GM18868 (cell line): ENCODE data around the gene HK1.
"Not testable (repeated sequence)": the region's sequence is repeated elsewhere in the genome, so short reads cannot be mapped to it uniquely, and the experiment has no call there.

ENCODE experiments used
- ATAC-seq: cut with Tn5 transposase; IDR thresholded peaks from one replicate; pipeline ENCODE4 v1.9.1; 2021; ENCODE audit warnings: mild to moderate bottlenecking, moderate library complexity; ENCODE audit not compliant: unreplicated experiment

Gene HK1

DNA sequence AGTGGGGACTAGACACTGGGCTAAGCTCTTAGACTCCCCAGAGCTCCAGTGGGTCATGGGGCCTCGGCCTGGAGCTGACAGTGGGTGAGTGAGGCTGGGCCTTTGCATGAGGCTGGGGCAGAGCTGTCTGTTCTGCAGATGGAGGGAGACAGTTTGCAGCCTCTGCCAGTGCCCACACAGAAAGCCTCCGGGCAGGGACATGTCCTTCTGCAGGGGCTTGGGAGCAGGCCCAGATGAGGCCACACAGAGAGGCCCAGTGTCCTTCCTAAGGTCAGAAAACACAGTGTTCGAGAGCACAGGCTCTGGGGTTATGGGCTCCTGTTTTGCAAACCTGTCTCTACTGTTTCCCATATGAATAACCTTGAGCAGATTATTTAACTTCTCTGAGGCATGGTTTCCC lies 25.1 kb upstream of the HK1 start:
- no peak for ATAC-seq

DNA sequence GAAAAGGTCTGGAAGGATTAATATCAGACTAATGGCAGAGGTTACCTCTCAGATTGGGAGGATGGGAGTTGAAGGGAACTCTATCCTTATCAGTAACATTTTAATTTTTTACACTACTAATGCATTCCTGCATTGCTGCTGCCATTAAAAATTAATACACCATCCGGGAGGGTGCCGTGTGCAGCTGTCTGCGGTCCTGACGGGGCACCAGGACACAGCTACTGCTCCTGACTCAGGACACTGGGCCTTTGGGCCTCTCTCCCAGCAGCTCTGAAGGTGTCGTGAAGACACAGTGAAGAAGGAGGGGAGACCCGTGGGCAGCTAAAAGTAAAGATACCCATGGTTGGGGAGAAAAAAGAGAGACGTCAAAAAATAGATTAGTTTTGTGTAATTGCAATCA lies 23.4 kb upstream of the HK1 start:
- ATAC-seq = no peak

DNA sequence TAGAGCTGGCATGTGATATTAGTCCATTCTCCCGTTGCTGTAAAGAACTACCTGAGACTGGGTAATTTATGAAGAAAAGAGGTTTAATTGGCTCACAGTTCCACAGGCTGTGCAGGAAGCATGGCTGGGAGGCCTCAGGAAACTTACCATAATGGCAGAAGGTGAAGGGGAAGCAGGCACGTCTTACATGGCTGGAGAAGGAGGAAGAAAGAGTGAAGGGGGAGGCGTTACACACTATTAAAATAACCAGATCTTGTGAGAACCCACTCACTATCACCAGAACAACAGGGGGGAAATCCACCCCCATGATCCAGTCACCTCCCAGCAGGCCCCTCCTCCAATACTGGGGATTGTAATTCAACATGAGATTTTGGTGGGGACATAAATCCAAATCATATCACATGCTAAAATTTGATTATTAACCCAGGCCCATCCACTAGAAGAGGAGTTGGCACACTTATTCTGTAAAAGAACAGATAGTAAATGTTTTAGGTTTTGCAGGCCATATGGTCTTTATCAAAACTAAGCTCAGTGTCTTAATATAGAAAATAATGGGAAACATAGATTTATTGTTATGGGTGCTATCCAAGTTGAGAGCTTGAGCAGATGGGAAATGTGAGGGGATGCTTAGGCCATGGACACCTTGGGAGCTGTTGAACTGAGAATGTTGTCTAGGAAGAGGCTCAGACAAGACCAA lies 18.6 kb upstream of the HK1 start:
- ATAC-seq = no peak

DNA sequence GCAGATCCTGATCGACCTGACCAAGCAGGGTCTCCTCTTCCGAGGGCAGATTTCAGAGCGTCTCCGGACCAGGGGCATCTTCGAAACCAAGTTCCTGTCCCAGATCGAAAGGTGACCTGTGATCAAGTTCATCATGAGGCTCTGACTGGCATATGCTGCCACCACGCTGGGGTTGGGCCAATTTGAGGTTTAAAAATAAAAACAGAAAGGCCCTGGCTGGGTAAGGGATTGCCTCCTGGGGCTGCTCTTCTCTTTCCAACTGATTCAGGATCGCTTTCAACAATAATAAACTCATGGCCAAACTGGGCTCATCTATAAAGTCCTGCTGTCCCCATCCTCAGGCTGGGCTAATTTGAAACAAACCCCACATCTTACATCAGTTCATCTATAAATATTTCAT lies 17.1 kb upstream of the HK1 start:
- no peak for ATAC-seq

DNA sequence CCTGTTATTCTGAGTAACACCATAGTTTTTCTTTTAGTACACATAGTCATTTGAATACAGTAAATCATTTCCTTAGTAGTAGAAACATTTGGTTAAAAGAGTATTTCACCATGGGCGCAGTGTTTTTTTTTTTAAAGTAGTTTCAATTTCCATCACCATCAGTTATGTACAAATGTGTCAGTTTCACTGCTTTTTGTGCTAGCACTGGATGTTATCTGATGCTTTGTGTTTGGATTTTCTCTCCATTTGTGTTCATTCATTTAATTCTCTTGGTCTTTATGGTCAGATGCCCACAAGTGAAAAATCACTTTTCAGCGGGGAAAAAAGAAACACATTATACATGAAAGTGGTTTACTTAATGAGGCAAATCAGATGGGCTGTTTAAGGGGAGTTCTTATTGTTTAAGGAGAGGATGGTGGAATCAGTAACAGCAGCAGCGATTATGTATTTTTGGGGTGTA lies 16.0 kb upstream of the HK1 start:
- ATAC-seq = no peak

DNA sequence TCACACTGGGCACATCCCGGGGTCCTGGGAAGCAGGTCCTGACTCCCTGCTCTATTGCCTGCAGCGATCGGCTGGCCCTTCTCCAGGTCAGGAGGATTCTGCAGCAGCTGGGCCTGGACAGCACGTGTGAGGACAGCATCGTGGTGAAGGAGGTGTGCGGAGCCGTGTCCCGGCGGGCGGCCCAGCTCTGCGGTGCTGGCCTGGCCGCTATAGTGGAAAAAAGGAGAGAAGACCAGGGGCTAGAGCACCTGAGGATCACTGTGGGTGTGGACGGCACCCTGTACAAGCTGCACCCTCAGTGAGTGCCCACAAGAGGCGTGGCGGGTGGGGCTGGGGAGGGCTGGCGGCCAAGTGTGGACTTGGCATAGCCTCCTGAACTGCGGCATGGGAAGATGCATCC lies 12.8 kb upstream of the HK1 start:
- no peak for ATAC-seq

DNA sequence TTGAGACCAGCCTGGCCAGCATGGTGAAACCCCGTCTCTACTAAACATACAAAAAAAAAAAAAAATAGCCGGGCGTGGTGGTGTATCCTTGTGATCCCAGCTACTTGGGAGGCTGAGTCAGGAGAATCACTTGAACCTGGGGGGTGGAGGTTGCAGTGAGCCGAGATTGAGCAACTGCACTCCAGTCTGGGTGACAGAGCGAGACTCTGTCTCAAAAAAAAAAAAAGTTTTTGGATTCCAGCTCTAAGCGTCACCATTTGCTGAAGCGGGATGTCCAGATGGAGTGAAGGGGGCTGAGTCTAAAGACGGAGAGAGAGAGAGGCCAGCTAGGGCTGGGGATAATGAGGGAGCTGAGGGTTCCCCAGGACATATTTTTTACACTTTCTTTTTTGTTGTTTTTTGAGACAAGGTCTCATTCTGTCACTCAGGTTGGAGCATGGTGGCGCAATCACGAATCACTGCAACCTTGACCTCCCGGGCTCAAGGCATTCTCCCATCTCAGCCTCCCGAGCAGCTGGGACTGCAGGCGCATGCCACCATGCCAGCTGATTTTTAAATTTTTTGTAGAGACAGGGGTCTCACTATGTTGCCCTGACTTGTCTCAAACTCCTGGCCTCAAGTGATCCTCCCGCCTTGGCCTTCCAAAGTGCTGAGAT lies 9.4 kb upstream of the HK1 start:
- ATAC-seq = no peak

DNA sequence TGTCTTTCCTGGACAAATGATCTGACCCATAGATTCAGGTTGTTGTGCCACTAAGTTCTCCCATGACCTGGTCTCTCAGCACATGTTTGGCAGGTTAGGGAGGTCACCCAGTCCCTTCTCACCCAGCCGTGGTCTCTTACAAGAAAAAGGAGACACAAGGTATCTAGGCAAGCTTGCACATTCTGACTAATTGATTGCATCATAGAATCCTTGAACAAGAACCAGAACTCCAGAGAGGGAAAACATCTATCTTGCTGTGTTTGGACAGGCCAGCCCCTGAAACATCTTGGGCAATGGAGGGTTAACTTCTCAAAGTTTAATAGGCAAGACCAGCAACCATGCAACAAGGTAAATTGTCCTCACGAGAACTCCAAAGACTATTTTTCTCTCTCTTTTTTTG lies 8.5 kb upstream of the HK1 start:
- ATAC-seq = no peak

DNA sequence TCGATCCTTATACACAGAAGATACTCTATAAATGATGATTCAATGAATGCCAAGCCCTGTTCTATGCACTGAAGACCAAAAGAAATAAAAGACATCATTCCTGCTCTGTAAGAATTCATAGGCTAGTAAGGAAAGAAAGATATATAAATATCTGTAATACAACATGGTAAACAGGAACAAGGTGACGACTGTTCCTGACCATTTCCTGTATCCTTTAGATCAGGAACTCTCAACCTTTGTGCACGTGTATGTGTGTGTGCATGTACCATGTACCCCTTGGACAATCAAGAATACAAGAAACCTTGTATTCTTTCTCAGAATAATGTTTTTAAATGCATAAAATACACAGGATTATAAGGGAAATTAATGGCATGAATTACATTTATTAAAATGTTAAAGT lies 7.3 kb upstream of the HK1 start:
- ATAC-seq = no peak

DNA sequence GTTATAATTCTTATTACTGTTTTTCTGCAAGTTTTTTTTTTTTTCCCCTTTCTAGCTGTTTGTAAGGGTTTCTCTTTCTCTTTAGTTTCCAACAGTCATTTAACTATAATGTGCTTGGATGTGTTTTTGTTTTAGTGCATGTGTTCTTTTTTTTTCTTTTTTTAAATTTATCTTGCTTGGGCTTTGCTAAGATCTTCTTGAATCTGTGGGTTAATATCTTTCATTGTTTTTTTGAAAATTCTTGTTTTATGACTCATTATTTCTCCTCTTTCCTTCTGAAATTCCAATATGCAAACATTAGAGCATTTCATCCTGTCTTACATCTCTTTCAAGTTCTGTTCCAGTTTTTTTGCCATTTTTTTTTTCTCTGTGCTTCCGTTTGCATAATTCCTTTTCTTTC lies 5.7 kb upstream of the HK1 start:
- ATAC-seq = no peak

DNA sequence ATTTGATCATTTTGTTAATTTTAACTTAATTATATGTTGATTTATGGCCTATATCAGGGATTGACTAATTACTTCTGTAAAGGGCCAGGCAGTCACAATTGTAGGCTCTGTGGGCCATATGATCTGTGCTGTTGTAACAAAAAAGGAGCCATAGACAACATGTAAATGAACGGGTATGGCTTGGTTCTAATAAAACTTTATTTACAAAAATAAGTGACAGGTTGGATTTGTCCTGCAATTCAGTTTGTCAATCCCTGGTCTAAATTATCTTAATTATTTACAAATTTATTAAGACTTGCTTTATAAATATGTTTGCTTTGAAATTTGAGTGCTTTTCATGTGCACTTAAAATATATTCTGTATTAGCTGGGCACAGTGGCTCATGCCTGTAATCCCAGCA lies 2.9 kb upstream of the HK1 start:
- no peak for ATAC-seq

DNA sequence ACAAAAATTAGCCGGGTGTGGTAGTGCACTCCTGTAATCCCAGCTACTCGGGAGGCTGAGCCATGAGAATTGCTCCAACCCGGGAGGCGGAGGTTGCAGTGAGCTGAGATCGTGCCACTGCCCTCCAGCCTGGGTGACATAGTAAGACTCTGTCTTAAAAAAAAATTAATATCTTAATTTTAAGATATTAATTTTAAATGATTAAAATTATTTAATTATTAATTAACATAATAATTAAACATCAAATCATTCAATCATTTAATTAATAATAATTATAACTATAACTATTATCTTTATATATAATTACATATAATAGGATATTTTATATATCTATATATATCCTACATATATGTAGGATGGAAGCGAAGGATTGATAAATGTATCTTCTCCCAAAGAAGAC lies 1.8 kb upstream of the HK1 start:
- ATAC-seq = no peak

DNA sequence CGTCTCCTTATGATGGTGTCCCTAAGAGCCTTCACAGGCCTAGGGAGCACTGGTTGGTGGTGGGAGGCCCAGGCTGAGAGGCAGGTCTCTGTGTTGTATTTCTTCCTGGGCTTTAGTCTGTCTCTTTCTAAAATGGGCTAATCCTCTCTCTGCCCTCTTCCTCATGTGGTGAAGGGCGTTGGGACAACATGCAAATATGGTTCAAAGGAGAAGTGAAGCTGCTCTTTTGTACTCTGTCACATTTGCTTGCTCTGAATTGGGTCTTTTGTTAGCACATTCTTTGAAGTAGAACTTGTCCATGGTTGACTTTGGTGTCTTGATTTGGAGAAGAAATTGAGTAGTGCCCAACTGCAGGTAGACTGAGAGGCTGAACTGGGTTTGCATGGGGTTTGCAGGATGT lies 814 bp downstream of the HK1 start:
- no peak for ATAC-seq

DNA sequence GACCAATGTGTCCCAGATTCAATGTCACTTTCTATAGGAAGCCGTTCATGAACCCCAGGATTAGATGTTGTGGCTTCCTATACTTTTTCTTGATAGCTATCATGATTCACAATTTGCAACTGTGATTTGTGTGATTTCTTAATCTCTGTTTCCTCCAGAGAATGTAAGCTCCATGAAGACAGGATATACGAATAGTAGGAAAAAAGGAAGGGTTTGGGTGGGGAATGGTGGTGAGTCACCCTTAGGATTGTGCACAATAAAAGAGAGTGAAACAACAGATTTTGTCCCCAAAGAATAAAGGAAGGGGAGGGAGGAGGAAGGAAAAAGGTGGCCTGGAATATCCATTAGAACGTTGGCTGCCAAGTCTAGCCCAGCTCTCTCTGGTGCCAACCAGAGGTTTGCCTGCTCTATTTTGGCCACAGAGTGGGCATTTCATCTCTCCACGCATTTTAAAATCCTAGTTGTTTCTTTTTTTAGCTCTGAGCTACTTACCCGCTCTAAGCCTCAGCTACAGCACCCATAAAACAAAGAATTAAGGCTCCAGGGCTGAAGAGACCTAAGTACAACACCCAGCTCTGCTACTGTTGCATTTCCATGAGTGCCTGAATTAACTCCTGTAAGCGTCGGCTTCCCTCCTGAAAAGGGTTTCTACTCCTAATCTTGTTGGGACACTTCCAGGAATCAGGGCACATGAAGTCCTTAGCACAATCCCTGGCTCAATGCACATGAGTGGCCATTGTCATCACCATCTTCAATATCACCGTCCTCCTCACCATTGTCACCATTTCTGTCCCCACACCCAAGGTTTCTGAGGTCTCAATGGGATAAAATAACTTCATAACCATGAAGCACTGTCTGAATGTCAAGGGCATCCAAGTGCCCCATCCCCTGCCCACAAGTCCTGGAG lies 3.5 kb downstream of the HK1 start:
- no peak for ATAC-seq

DNA sequence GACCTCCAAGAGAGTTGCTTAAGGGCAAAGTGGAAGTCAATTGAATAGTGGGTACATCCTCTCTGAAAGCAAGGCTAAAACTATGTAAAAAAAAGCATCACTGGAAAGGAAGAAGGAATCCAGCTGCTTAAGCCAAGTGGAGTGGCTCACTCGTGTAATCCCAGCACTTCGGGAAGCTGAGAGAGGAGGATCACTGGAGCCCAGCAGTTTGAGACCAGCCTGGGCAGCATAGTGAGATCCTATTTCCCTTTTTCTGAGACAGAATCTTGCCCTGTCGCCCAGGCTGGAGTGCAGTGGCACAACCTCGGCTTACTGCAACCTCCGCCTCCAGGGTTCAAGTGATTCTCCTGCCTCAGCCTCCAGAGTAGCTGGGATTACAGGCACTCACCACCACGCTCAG lies 6.1 kb downstream of the HK1 start:
- not testable (repeated sequence) for ATAC-seq

DNA sequence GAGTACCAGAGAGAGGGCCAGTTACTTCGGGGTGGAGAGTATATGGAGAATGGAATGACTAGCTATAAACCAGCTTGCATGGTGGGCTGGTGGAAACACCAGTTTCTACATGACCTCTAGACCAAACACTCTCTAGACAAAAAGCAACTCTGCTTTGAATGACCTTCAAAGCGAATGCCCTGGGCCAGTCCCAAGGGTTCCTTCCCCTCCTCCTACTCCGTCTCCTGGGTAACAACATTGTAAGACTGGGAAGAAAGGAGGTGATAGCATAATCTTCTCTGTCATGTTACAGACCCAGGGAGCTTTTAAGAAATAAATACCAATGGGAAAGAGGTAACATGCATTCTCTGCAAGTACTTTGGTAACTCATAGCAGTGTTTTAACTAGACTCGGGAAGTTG lies 7.4 kb downstream of the HK1 start:
- no peak for ATAC-seq

DNA sequence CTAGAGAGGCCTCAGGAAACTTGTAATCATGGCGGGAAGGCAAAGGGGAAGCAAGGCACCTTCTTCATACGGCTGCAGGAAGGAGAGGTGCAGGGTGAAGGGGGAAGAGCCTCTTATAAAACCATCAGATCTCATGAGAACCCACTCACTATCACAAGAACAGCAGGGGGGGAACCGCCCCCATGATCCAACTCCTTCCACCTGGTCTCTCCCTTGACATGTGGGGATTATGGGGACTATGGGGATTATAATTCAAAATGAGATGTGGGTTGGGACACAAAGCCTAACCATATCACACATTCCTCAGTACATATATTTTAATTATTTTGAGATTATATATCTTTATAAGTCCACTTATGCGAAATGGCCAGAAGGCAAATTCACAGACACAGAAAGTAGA lies 8.9 kb downstream of the HK1 start:
- ATAC-seq = no peak

DNA sequence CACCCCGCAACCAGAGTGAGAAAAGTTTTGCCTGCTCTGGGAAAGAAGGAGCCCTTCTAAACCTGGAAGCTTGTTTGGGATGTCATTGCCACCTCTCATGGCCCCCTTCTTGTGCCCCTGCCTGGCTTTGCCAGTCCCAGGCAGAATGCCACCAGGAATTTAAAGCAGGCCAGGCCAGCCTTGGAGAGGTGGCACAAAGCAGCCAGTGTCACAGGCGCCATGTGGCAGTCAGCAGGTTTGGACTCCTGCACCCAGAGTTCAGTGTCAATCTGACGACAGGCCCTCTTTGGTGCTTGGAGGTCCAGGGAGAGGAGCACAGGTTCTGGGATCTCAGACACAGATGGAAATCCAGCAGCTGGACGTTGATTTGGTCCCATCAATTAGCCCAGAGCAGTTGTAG lies 12.7 kb downstream of the HK1 start:
- no peak for ATAC-seq

DNA sequence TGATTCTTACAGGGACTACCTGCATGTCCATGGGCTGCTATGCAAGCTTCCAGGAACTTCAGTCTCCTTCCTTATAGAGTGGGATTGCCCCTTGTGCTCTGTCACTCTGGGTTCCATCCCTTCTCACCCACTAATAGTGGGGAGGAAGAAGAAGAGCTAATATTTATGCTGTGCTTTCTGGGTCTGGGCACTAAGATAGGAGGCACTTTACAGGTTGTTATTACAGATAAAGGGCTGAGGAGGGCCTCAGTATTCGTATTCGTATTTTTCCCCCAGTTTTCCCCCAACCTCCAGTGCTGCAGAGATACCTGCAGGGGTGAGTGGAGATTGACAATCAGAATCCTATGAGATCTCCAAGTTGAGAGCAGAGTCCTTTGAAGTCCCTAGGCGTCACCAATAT lies 14.2 kb downstream of the HK1 start:
- ATAC-seq = no peak

DNA sequence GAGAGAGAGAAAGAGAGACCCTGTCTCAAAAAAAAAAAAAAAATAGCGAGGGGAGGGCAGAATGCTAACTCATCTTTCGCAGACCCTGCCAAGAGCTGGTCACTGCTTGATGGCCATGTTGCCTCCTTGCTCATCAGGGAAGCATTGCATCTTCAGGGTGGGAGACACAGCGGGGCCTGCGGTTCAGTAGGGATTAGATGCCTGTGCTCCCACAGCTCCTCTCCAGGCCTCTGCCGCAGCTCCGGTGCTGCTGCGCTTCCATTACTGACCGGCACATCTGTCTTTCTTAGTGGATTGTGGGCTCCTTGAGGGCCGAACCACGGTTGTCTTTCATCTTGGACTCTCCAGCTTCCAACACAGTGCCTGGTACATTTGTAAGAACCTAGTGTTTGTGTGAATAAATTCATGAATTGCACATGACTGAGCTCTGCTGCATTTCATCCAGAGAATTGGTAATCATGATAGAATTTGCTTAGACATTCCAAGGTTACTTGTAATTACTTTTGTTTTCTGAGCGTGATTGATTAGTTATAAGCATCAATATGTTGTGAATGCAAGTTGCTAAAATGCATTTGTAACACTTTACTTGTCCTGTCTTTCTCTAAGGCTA lies 16.8 kb downstream of the HK1 start:
- ATAC-seq = no peak

DNA sequence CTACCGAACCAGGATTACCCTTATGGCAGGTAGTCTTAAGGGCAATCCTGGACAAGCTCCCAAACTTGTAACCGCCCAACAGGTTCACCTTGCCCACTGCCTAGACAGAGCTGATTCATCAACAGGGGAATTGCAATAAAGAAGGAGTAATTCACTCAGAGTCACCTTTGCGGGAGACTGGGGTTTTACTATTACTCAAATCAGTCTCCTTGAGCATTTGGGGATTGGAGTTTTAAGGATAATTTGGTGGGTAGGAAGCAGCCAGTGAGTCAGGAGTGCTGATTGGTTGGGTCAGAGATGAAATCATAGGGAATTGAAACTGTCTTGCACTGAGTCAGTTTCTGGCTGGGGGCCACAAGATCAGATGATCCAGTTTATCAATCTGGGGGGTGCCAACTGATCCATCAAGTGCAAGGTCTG lies 25.3 kb downstream of the HK1 start:
- no peak for ATAC-seq
